H1 (cell line): Measurements from ENCODE around the gene MCUR1. TPM values are rescaled to one million over a fixed set of nuclear protein-coding genes. Genes with fewer than 3 reads are reported as not detected.

ENCODE experiments used
- CHD1 ChIP-seq: IDR thresholded peaks from 2 replicates; pipeline ENCODE4 v1.6.1; 2012; ENCODE audit warnings: low read depth, low read length, improper control_type of control experiment
- CTCF ChIP-seq, 3 experiments: IDR thresholded peaks; 1 replicate in 2 of 3; 2 replicates in 1 of 3; pipeline versions ENCODE4 v1.5.1 to v1.6.1; 2011; ENCODE audit warnings: low read length in 3 of 3, mild to moderate bottlenecking in 3 of 3, inconsistent platforms in 2 of 3, low read depth in 1 of 3, moderate library complexity in 1 of 3; ENCODE audit not compliant: insufficient read depth in 1 of 3; ENCODE audit errors: control extremely low read depth in 1 of 3
- GABPA ChIP-seq: IDR thresholded peaks from 2 replicates; pipeline ENCODE4 v1.6.1; 2011; ENCODE audit warnings: mild to moderate bottlenecking, low read length, moderate library complexity, borderline replicate concordance; ENCODE audit not compliant: insufficient read depth
- RAD21 ChIP-seq, 2 experiments: IDR thresholded peaks in 1 of 2; conservative IDR thresholded peaks in 1 of 2; 2 replicates each; pipeline ENCODE4 v1.6.1; 2011; ENCODE audit warnings: low read depth in 2 of 2, low read length in 2 of 2, improper control_type of control experiment in 1 of 2, inconsistent platforms in 1 of 2, mild to moderate bottlenecking in 1 of 2, moderate library complexity in 1 of 2
- RBBP5 ChIP-seq: IDR thresholded peaks from 2 replicates; pipeline ENCODE4 v1.7.1; 2012; ENCODE audit warnings: low read depth, mild to moderate bottlenecking, inconsistent platforms, low read length, moderate library complexity, borderline replicate concordance
- TEAD4 ChIP-seq: IDR thresholded peaks from 2 replicates; pipeline ENCODE4 v1.6.1; 2012; ENCODE audit warnings: low read depth, low read length, inconsistent platforms, mixed read lengths
- polyA plus RNA-seq, 7 experiments: library from polyadenylated mRNA; depleted of rRNA in 3 of 7; stranded (reverse) in 5 of 7; unstranded in 2 of 7; fragments of >200 nt in 5 of 7; fragments of 200-250 nt in 2 of 7; gene quantifications; 1 replicate in 5 of 7; 2 replicates in 1 of 7; 4 replicates in 1 of 7; pipeline versions ENCODE4 v1.2.1 to v1.2.3, GENCODE V29; 2011 to 2013; ENCODE audit warnings: missing spikeins in 2 of 7, mixed read lengths in 2 of 7
- total RNA-seq: library from RNA; stranded (reverse); fragmentation: NEBNext Ultra II Directional; extraction: Animal tissue kit (Norgen Biotek cat#: 25700); gene quantifications from 2 replicates; pipeline ENCODE4 v1.2.1, GENCODE V29; 2021
- TF ChIP-seq, protein P1 (sequence below): IDR thresholded peaks from 2 replicates; pipeline ENCODE4 v1.6.1; 2012; ENCODE audit warnings: inconsistent platforms

The MCUR1 gene
- total and polyA plus RNA-seq, 2 of the 8 experiments (the other 6 are each of a cell fraction or from before 2014, with no cell fraction given): 9.6 to 37.3 TPM

- TF ChIP-seq, protein P1, sequence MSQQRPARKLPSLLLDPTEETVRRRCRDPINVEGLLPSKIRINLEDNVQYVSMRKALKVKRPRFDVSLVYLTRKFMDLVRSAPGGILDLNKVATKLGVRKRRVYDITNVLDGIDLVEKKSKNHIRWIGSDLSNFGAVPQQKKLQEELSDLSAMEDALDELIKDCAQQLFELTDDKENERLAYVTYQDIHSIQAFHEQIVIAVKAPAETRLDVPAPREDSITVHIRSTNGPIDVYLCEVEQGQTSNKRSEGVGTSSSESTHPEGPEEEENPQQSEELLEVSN: peak; percentile 47; the same call in 1 of the 2 replicates
- TF ChIP-seq RBBP5: no peak
- TF ChIP-seq CTCF (IDR thresholded peaks at IDR 0.05; ENCODE audit: control extremely low read depth in 1 of 3, insufficient read depth in 1 of 3, low read depth in 1 of 3, low read length in 3 of 3): peak; percentile 47 to 78 (median 72)
- TF ChIP-seq CHD1: no peak
- TF ChIP-seq TEAD4: no peak
- no peak for TF ChIP-seq GABPA
- TF ChIP-seq RAD21 (IDR thresholded peaks at IDR 0.05 in 1 of 2, conservative IDR thresholded peaks at IDR 0.05 in 1 of 2; ENCODE audit: low read depth in 2 of 2, low read length in 2 of 2): peak; percentile 12 to 44; a peak in 3 of 4 replicates
Measured at GRCh38 chr6:13846841-13847240, 32.5 kb upstream of the MCUR1 start (continued).
